Stomach (tissue), 4 donors: ENCODE measurements around the gene CACNB2.

Experiments
- POLR2A ChIP-seq, 4 donors: fragments of 450-650 bp; IDR thresholded peaks; one replicate each; pipeline ENCODE4 v1.6.1; 2016; ENCODE audit warnings: antibody characterized with exemption in 4 of 4, control low read depth in 2 of 4, mild to moderate bottlenecking in 1 of 4, moderate library complexity in 1 of 4
- TF ChIP-seq, protein P1 (sequence below), 7 experiments: fragments of 450-650 bp in 4 of 7; fragments of 200-600 bp in 3 of 7; sonication (generic) in 3 of 7; IDR thresholded peaks; one replicate each; pipeline ENCODE4 v1.5.1; 2016 to 2019; ENCODE audit warnings: antibody characterized with exemption in 7 of 7, control low read depth in 2 of 7, mild to moderate bottlenecking in 1 of 7

DNA sequence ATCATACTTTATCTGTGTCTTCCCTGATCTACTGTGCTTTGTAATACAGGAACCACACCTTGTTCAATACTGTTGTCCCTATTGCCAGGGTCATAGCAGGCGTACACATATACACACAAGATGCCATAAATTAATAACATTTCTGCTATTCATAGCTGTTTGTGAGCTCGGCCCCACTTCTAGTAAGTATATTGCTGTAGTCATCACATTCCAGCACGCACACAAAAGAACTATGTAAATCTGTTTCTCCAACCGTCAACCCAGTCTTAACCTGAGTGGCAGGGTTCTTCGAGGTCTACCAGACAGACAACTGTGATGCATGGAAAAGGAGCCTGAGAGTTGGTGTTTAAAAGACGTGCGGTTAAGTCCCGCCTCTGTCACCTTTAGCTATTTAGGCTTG, 5.7 kb upstream of the CACNB2 start:
- TF ChIP-seq, protein P1, sequence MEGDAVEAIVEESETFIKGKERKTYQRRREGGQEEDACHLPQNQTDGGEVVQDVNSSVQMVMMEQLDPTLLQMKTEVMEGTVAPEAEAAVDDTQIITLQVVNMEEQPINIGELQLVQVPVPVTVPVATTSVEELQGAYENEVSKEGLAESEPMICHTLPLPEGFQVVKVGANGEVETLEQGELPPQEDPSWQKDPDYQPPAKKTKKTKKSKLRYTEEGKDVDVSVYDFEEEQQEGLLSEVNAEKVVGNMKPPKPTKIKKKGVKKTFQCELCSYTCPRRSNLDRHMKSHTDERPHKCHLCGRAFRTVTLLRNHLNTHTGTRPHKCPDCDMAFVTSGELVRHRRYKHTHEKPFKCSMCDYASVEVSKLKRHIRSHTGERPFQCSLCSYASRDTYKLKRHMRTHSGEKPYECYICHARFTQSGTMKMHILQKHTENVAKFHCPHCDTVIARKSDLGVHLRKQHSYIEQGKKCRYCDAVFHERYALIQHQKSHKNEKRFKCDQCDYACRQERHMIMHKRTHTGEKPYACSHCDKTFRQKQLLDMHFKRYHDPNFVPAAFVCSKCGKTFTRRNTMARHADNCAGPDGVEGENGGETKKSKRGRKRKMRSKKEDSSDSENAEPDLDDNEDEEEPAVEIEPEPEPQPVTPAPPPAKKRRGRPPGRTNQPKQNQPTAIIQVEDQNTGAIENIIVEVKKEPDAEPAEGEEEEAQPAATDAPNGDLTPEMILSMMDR (IDR thresholded peaks at IDR 0.05): no peak
- no peak for TF ChIP-seq POLR2A (IDR thresholded peaks at IDR 0.05)
